Measurements from ENCODE around the gene GPSM1. TPM values are rescaled to one million over a fixed set of nuclear protein-coding genes. Genes with fewer than 3 reads are reported as not detected.

Gene GPSM1
- total RNA-seq, 1 donor from 2014 or later: 6.2 TPM

- H3K9me3 Mint-ChIP-seq: no peaks in the 10 kb centered on the region
- H3K9ac ChIP-seq: no peak overlapping the region
- no peak overlapping the region for H3K27ac Mint-ChIP-seq
- H2AFZ ChIP-seq (replicated peaks): no peak overlapping the region
- DNase-seq (ENCODE audit: low spot score): no peak
- H3K4me1 Mint-ChIP-seq: peaks cover 5% of the 10 kb centered on the region
- peaks cover 5% of the 10 kb centered on the region for H3F3A ChIP-seq (ENCODE audit: low read depth)
- H3K27me3 Mint-ChIP-seq (ENCODE audit: insufficient read depth, low read depth): peaks cover 2% of the 10 kb centered on the region
- TF ChIP-seq EZH2phosphoT487 (IDR thresholded peaks at IDR 0.05): no peak
- H3K36me3 ChIP-seq: no peaks in the 10 kb centered on the region
- no peaks in the 10 kb centered on the region for H3K9me3 ChIP-seq (ENCODE audit: low read depth)
- H3K4me3 ChIP-seq: no peak overlapping the region
- no peak overlapping the region for H3K27ac ChIP-seq
- no peak overlapping the region for H3K4me2 ChIP-seq
- H3K4me1 ChIP-seq: no peaks in the 10 kb centered on the region
- no peaks in the 10 kb centered on the region for H3K27me3 ChIP-seq
- no peaks in the 10 kb centered on the region for H3K79me2 ChIP-seq (ENCODE audit: low read depth)
- H4K20me1 ChIP-seq (ENCODE audit: low read depth): no peaks in the 10 kb centered on the region
- no peaks in the 10 kb centered on the region for H3K36me3 Mint-ChIP-seq
- H3K4me3 Mint-ChIP-seq: no peak overlapping the region
Observed at GRCh38 chr9:136292026-136292538, 35.3 kb upstream of the GPSM1 start.

DNA sequence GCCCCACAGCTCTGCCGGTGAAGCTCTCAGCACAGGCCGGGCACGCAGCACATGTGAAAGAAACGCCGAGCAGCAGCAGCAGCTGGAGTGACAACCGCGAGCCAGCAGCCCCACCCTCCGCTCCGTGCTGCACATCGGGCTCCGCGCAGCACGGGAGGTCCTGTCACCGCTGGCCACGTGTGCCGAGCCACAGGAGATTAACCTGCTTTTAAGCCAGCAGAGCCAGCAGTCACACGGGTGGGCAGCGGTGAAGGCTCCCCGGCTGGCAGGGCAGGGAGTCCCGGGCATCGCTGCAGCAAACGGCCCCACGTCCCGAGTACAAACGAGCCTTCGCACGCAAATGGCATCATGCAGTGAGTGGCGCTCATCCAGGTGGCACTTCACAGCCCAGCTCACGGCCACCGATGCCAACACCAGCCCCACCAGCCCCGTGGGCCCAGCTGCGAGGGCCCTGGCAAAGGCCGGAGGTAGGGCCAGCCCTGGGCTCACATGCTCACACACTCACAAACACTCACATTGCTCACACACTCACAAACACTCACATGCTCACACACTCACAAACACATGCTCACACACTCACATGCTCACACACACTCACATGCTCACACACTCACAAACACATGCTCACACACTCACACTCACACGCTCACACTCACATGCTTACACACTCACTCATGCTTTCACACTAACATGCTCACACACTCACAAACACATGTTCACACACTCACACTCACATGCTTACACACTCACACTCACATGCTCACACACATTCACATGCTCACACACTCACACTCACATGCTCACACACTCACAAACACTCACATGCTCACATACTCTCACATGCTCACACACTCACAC lies 34.5 kb upstream of the GPSM1 start:
- H3K27ac Mint-ChIP-seq: no peak overlapping the region
- H3K4me1 Mint-ChIP-seq: peaks cover 11% of the 10 kb centered on the region
- no peak for TF ChIP-seq EZH2 (IDR thresholded peaks at IDR 0.05)
- TF ChIP-seq EZH2phosphoT487 (IDR thresholded peaks at IDR 0.05): no peak
- TF ChIP-seq, protein P1, sequence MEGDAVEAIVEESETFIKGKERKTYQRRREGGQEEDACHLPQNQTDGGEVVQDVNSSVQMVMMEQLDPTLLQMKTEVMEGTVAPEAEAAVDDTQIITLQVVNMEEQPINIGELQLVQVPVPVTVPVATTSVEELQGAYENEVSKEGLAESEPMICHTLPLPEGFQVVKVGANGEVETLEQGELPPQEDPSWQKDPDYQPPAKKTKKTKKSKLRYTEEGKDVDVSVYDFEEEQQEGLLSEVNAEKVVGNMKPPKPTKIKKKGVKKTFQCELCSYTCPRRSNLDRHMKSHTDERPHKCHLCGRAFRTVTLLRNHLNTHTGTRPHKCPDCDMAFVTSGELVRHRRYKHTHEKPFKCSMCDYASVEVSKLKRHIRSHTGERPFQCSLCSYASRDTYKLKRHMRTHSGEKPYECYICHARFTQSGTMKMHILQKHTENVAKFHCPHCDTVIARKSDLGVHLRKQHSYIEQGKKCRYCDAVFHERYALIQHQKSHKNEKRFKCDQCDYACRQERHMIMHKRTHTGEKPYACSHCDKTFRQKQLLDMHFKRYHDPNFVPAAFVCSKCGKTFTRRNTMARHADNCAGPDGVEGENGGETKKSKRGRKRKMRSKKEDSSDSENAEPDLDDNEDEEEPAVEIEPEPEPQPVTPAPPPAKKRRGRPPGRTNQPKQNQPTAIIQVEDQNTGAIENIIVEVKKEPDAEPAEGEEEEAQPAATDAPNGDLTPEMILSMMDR (IDR thresholded peaks at IDR 0.05): no peak
- H3K9me3 Mint-ChIP-seq: no peaks in the 10 kb centered on the region
- no peaks in the 10 kb centered on the region for H3K4me1 ChIP-seq
- no peaks in the 10 kb centered on the region for H3K79me2 ChIP-seq (ENCODE audit: low read depth)
- no peaks in the 10 kb centered on the region for H3K9me3 ChIP-seq (ENCODE audit: low read depth)
- DNase-seq (ENCODE audit: low spot score): no peak
- no peaks in the 10 kb centered on the region for H3K36me3 Mint-ChIP-seq
- H3K4me3 ChIP-seq: no peak overlapping the region
- H2AFZ ChIP-seq (replicated peaks): no peak overlapping the region
- no peak overlapping the region for H3K4me3 Mint-ChIP-seq
- H3K27me3 Mint-ChIP-seq (ENCODE audit: insufficient read depth, low read depth): peaks cover 2% of the 10 kb centered on the region
- H3K27ac ChIP-seq: no peak overlapping the region
- no peak overlapping the region for H3K4me2 ChIP-seq
- H3K9ac ChIP-seq: no peak overlapping the region
- no peaks in the 10 kb centered on the region for H3K27me3 ChIP-seq
- peaks cover 5% of the 10 kb centered on the region for H3F3A ChIP-seq (ENCODE audit: low read depth)
- H3K36me3 ChIP-seq: no peaks in the 10 kb centered on the region
- H4K20me1 ChIP-seq (ENCODE audit: low read depth): no peaks in the 10 kb centered on the region

- H3K4me1 ChIP-seq: no peaks in the 10 kb centered on the region
- TF ChIP-seq, protein P1 (IDR thresholded peaks at IDR 0.05): no peak
- TF ChIP-seq EZH2 (IDR thresholded peaks at IDR 0.05) (no peak), EZH2phosphoT487 (IDR thresholded peaks at IDR 0.05) (no peak)
- H3K4me2 ChIP-seq: no peak overlapping the region
- no peak overlapping the region for H3K4me3 ChIP-seq
- peaks cover under 1% of the 10 kb centered on the region for H3K27me3 Mint-ChIP-seq (ENCODE audit: insufficient read depth, low read depth)
- no peak for DNase-seq (ENCODE audit: low spot score)
- H2AFZ ChIP-seq (replicated peaks): no peak overlapping the region
- no peaks in the 10 kb centered on the region for H4K20me1 ChIP-seq (ENCODE audit: low read depth)
- H3K79me2 ChIP-seq (ENCODE audit: low read depth): no peaks in the 10 kb centered on the region
- no peak overlapping the region for H3K4me3 Mint-ChIP-seq
- peaks cover 13% of the 10 kb centered on the region for H3K4me1 Mint-ChIP-seq
- H3K9ac ChIP-seq: no peak overlapping the region
- no peak overlapping the region for H3K27ac ChIP-seq
- no peaks in the 10 kb centered on the region for H3K9me3 ChIP-seq (ENCODE audit: low read depth)
- H3F3A ChIP-seq (ENCODE audit: low read depth): peaks cover 5% of the 10 kb centered on the region
- H3K27ac Mint-ChIP-seq: no peak overlapping the region
- no peaks in the 10 kb centered on the region for H3K36me3 ChIP-seq
- no peaks in the 10 kb centered on the region for H3K36me3 Mint-ChIP-seq
- no peaks in the 10 kb centered on the region for H3K27me3 ChIP-seq
- no peaks in the 10 kb centered on the region for H3K9me3 Mint-ChIP-seq
Observed at GRCh38 chr9:136293476-136294077, 33.8 kb upstream of the GPSM1 start.
